Natural killer cell (primary cell): ENCODE data around the gene SORBS2. TPM values are rescaled to one million over a fixed set of nuclear protein-coding genes. Genes with fewer than 3 reads are reported as not detected.

ENCODE experiments used
- ATAC-seq, 3 donors: fragments of 150-1000 bp in 2 of 3; fragments of 200-7000 bp in 1 of 3; cut with Tn5 transposase; 1 replicate in 1 of 3; 2 replicates in 2 of 3; pipeline ENCODE4 v1.10.0; 2021; ENCODE audit warnings: mild to moderate bottlenecking in 2 of 3, moderate library complexity in 2 of 3
- DNase-seq, 2 donors: peaks; one replicate each; pipeline versions ENCODE4 v3.0.0 to v3.0.0-alpha.2; 2013 to 2021; ENCODE audit warnings: mixed read lengths in 1 of 2
- H3K27ac ChIP-seq: one replicate; pipeline ENCODE4 v1.5.1; 2013; ENCODE audit warnings: mild to moderate bottlenecking, low read length
- H3K27me3 ChIP-seq: one replicate; pipeline ENCODE4 v1.6.1; 2013; ENCODE audit warnings: low read length; ENCODE audit not compliant: control insufficient read depth, insufficient read depth
- H3K36me3 ChIP-seq: one replicate; pipeline ENCODE4 v1.6.1; 2013; ENCODE audit warnings: low read length; ENCODE audit not compliant: control insufficient read depth, insufficient read depth
- H3K4me1 ChIP-seq: one replicate; pipeline ENCODE4 v1.6.1; 2013; ENCODE audit warnings: low read length; ENCODE audit not compliant: control insufficient read depth, insufficient read depth
- H3K4me3 ChIP-seq: one replicate; pipeline ENCODE4 v1.5.1; 2013; ENCODE audit warnings: low read length
- H3K9me3 ChIP-seq: one replicate; pipeline ENCODE4 v1.6.1; 2013; ENCODE audit warnings: low read length; ENCODE audit not compliant: control insufficient read depth, insufficient read depth
- H3K27ac Mint-ChIP-seq, 2 donors: one replicate each; pipeline ENCODE4 v1.8.0; 2022; ENCODE audit warnings: mild to moderate bottlenecking in 2 of 2, mixed read lengths in 2 of 2, moderate library complexity in 1 of 2
- H3K27me3 Mint-ChIP-seq, 2 donors: one replicate each; pipeline ENCODE4 v1.8.0; 2022; ENCODE audit warnings: low read depth in 2 of 2, mixed read lengths in 2 of 2
- H3K36me3 Mint-ChIP-seq: one replicate; pipeline ENCODE4 v1.8.0; 2022; ENCODE audit warnings: mixed read lengths
- H3K4me1 Mint-ChIP-seq, 2 donors: one replicate each; pipeline ENCODE4 v1.8.0; 2022; ENCODE audit warnings: mixed read lengths in 2 of 2
- H3K4me3 Mint-ChIP-seq: one replicate; pipeline ENCODE4 v1.8.0; 2022; ENCODE audit warnings: mild to moderate bottlenecking, moderate library complexity, mixed read lengths
- H3K9me3 Mint-ChIP-seq, 2 donors: one replicate each; pipeline ENCODE4 v1.8.0; 2022; ENCODE audit warnings: mixed read lengths in 2 of 2
- WGBS: methylation state at CpG from one replicate; pipeline ENCODE4 v1.1.7; 2013; ENCODE audit warnings: missing lambda C conversion rate; ENCODE audit not compliant: insufficient coverage; 5-methylcytosine and 5-hydroxymethylcytosine counted together
- intact Hi-C: fragments of 100-400 bp; cut with micrococcal nuclease; formaldehyde crosslinking; loops from one replicate; pipeline ENCODE4 v1.14.2; 2022
- total RNA-seq, 4 donors: library from RNA; stranded (reverse); fragments of 120-200 nt in 1 of 4; gene quantifications; one replicate each; pipeline versions ENCODE4 v1.2.3 to v1.2.4, GENCODE V29; 2013 to 2022
- TF ChIP-seq, protein P1 (sequence below): fragments of 200-600 bp; IDR thresholded peaks from one replicate; pipeline ENCODE4 v1.8.0; 2022; ENCODE audit warnings: antibody characterized with exemption

Gene SORBS2
- total RNA-seq, 3 donors from 2014 or later (not counting 1 experiment from before 2014, with no cell fraction given): 10.2 to 15.6 (median 13.5) TPM

GRCh38 chr4:185809121-185809520 is 2.9 kb downstream of the SORBS2 start:
- no peaks in the 10 kb centered on the region for H3K9me3 ChIP-seq
- H3K4me3 Mint-ChIP-seq: no peak overlapping the region
- H3K27ac ChIP-seq: no peak overlapping the region
- H3K27me3 ChIP-seq: no peaks in the 10 kb centered on the region
- intact Hi-C loops: no loop called here
- no peak overlapping the region for H3K27ac Mint-ChIP-seq
- TF ChIP-seq, protein P1, sequence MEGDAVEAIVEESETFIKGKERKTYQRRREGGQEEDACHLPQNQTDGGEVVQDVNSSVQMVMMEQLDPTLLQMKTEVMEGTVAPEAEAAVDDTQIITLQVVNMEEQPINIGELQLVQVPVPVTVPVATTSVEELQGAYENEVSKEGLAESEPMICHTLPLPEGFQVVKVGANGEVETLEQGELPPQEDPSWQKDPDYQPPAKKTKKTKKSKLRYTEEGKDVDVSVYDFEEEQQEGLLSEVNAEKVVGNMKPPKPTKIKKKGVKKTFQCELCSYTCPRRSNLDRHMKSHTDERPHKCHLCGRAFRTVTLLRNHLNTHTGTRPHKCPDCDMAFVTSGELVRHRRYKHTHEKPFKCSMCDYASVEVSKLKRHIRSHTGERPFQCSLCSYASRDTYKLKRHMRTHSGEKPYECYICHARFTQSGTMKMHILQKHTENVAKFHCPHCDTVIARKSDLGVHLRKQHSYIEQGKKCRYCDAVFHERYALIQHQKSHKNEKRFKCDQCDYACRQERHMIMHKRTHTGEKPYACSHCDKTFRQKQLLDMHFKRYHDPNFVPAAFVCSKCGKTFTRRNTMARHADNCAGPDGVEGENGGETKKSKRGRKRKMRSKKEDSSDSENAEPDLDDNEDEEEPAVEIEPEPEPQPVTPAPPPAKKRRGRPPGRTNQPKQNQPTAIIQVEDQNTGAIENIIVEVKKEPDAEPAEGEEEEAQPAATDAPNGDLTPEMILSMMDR: no peak
- ATAC-seq (no peak), DNase-seq (no peak)
- H3K36me3 Mint-ChIP-seq: no peaks in the 10 kb centered on the region
- no peaks in the 10 kb centered on the region for H3K4me1 Mint-ChIP-seq
- H3K36me3 ChIP-seq: no peaks in the 10 kb centered on the region
- WGBS: 82% methylated on average over 1 of the region's 1 CpG
- H3K4me3 ChIP-seq: no peak overlapping the region
- peaks cover 0 to 5% of the 10 kb centered on the region in 2 donors for H3K27me3 Mint-ChIP-seq
- H3K9me3 Mint-ChIP-seq: no peaks in the 10 kb centered on the region
- H3K4me1 ChIP-seq: peaks cover 5% of the 10 kb centered on the region

DNA sequence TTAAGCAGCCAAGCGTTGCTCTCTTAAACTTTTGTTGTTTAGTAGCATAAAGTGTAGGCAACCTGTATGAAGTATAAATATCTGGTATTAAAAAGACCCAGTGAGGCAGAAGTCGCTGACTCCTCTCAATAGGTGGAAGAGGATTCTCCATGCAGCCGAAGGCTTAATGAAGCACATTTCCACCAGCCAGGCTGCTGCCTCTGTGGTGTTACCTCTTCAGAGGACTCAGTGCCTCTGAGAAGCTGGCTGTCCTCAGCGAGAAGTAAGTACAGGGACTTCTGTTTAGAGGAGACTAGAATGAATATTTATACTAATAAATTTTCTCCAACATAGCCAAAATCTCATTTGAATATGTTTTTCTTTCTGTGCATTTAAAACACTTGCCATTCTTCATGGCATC is 6.0 kb downstream of the SORBS2 start:
- no peak for DNase-seq
- no peaks in the 10 kb centered on the region for H3K27me3 Mint-ChIP-seq
- H3K36me3 ChIP-seq: no peaks in the 10 kb centered on the region
- ATAC-seq: no peak
- no peak overlapping the region for H3K4me3 Mint-ChIP-seq
- no peaks in the 10 kb centered on the region for H3K9me3 ChIP-seq
- no peaks in the 10 kb centered on the region for H3K36me3 Mint-ChIP-seq
- H3K27ac ChIP-seq: no peak overlapping the region
- H3K9me3 Mint-ChIP-seq: no peaks in the 10 kb centered on the region
- no peaks in the 10 kb centered on the region for H3K4me1 Mint-ChIP-seq
- no peak overlapping the region for H3K4me3 ChIP-seq
- 85% methylated on average over 3 of the region's 4 CpGs for WGBS
- intact Hi-C loops: no loop called here
- no peak overlapping the region for H3K27ac Mint-ChIP-seq
- no peaks in the 10 kb centered on the region for H3K4me1 ChIP-seq
- no peaks in the 10 kb centered on the region for H3K27me3 ChIP-seq
- TF ChIP-seq, protein P1: no peak

DNA sequence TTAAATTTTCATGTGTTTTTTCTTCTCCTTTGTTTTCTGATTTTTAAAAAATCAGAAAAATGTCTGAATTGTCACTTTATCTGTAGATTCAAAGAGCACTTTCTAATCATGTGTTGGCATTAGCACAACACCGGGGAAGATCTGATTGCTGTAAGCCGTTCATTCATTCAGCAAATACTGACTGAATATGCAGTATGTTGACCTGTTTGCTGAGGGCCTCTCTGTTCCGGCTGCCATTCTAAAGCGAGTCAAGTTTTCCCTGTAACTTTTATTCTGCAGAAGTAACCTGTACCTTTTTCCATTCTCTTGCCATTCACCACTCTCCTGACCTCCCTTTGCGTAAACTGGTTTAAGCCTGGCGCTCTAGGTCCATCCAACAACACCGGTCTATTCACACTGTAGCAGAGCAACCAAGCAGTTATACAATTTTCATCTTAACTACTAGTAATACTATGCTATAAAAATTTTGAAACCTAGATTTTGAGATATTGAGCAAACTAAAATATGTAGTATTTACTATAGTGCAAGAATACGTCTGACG is 6.7 kb downstream of the SORBS2 start:
- H3K4me1 Mint-ChIP-seq: no peaks in the 10 kb centered on the region

More for the DNA sequence above, 6.7 kb downstream of the SORBS2 start:
- intact Hi-C loops: no loop called here
- H3K4me3 Mint-ChIP-seq: no peak overlapping the region
- ATAC-seq: no peak
- no peaks in the 10 kb centered on the region for H3K9me3 Mint-ChIP-seq
- H3K27ac Mint-ChIP-seq: no peak overlapping the region
- WGBS: 94% methylated on average over 7 of the region's 9 CpGs
- Histone ChIP-seq H3K4me3 (no peak overlapping the region), H3K27ac (no peak overlapping the region), H3K27me3 (no peaks in the 10 kb centered on the region), H3K9me3 (no peaks in the 10 kb centered on the region), H3K36me3 (no peaks in the 10 kb centered on the region), H3K4me1 (no peaks in the 10 kb centered on the region)
- DNase-seq: no peak
- no peaks in the 10 kb centered on the region for H3K27me3 Mint-ChIP-seq
- no peaks in the 10 kb centered on the region for H3K36me3 Mint-ChIP-seq
- TF ChIP-seq, protein P1: no peak
